ENCODE results near the gene HYAL1.
"Not testable (repeated sequence)": the region's sequence is repeated elsewhere in the genome, so short reads cannot be mapped to it uniquely, and the experiment has no call there.

Gene HYAL1

GRCh38 chr3:50275996-50276761 is 27.2 kb downstream of the HYAL1 start:
- no peak overlapping the region for H3K4me3 ChIP-seq (replicated peaks; ENCODE audit: low read depth, low read length)
- no peak for TF ChIP-seq CTCF (IDR thresholded peaks at IDR 0.05; ENCODE audit: low read depth, low read length, missing control alignments)
- DNase-seq (ENCODE audit: extremely low read depth, low read depth): no peak

GRCh38 chr3:50275141-50275995 is 28.0 kb downstream of the HYAL1 start:
- no peak overlapping the region for H3K4me3 ChIP-seq (replicated peaks; ENCODE audit: low read depth, low read length)
- TF ChIP-seq CTCF (IDR thresholded peaks at IDR 0.05; ENCODE audit: low read depth, low read length, missing control alignments): no peak
- no peak for DNase-seq (ENCODE audit: extremely low read depth, low read depth)

- no peak overlapping the region for H3K4me3 ChIP-seq (replicated peaks; ENCODE audit: low read depth, low read length)
- DNase-seq (ENCODE audit: extremely low read depth, low read depth): no peak
- TF ChIP-seq CTCF (IDR thresholded peaks at IDR 0.05; ENCODE audit: low read depth, low read length, missing control alignments): peak; percentile 68
Measured at GRCh38 chr3:50274371-50275104, 28.8 kb downstream of the HYAL1 start.

- TF ChIP-seq CTCF (IDR thresholded peaks at IDR 0.05; ENCODE audit: low read depth, low read length, missing control alignments): no peak
- no peak overlapping the region for H3K4me3 ChIP-seq (replicated peaks; ENCODE audit: low read depth, low read length)
- no peak for DNase-seq (ENCODE audit: extremely low read depth, low read depth)
Measured at GRCh38 chr3:50273689-50274065, 29.7 kb downstream of the HYAL1 start.

- peak; percentile 91 for TF ChIP-seq CTCF (IDR thresholded peaks at IDR 0.05; ENCODE audit: low read depth, low read length, missing control alignments)
- DNase-seq (ENCODE audit: extremely low read depth, low read depth): peak; percentile 42
- H3K4me3 ChIP-seq (replicated peaks; ENCODE audit: low read depth, low read length): no peak overlapping the region
Measured at GRCh38 chr3:50272911-50273688, 30.3 kb downstream of the HYAL1 start.

- not testable (repeated sequence) for DNase-seq (ENCODE audit: extremely low read depth, low read depth); H3K4me3 ChIP-seq (replicated peaks; ENCODE audit: low read depth, low read length)
Measured at GRCh38 chr3:50272538-50272910, 30.9 kb downstream of the HYAL1 start.
